Skeletal muscle satellite cell (primary cell): ENCODE data around the gene ZNF576. TPM values are rescaled to one million over a fixed set of nuclear protein-coding genes. Genes with fewer than 3 reads are reported as not detected.
A peak's percentile ranks its signal among the peaks of the same experiment; 100 is the strongest.
"Not testable (repeated sequence)": the region's sequence is repeated elsewhere in the genome, so short reads cannot be mapped to it uniquely, and the experiment has no call there.

ENCODE experiments used
- H3K27me3 ChIP-seq: 2 replicates; pipeline ENCODE4 v1.7.0; 2013; ENCODE audit warnings: low read length; ENCODE audit not compliant: control insufficient read depth, insufficient read depth
- H3K36me3 ChIP-seq: 2 replicates; pipeline ENCODE4 v1.7.0; 2013; ENCODE audit warnings: mild to moderate bottlenecking, control low read depth, low read length; ENCODE audit not compliant: insufficient read depth
- H3K4me1 ChIP-seq: 2 replicates; pipeline ENCODE4 v1.7.0; 2013; ENCODE audit warnings: low read length; ENCODE audit not compliant: control insufficient read depth, insufficient read depth
- H3K4me2 ChIP-seq: 2 replicates; pipeline ENCODE4 v1.7.0; 2013; ENCODE audit warnings: mild to moderate bottlenecking, low read length
- H3K4me3 ChIP-seq: 2 replicates; pipeline ENCODE4 v1.7.0; 2013; ENCODE audit warnings: low read length
- H3K9ac ChIP-seq: 2 replicates; pipeline ENCODE4 v1.7.0; 2013; ENCODE audit warnings: mild to moderate bottlenecking, low read depth, low read length, moderate library complexity
- H3K9me3 ChIP-seq: replicated peaks from 2 replicates; pipeline ENCODE4 v1.7.0; 2013; ENCODE audit warnings: mild to moderate bottlenecking, control low read depth, low read length
- total RNA-seq: library from RNA; depleted of rRNA; stranded (reverse); fragments of >200 nt; gene quantifications from 2 replicates; pipeline ENCODE4 v1.2.3, GENCODE V29; 2012; rRNA removed

ZNF576 gene
- 8.9 and 15.3 TPM in 2 replicates for total RNA-seq

GRCh38 chr19:43595999-43596841, at the start of gene ZNF576, which contains the start of gene IRGQ:
Gene ZNF576 (plus strand): TSS chr19:43596595. CDS start chr19:43597109, 514 bp downstream.
Gene IRGQ (minus strand): TSS chr19:43596134. CDS start chr19:43595338, 796 bp downstream.
- Histone ChIP-seq H3K4me3 (peak within 1 kb of the TSS; percentile 94), H3K27me3 (no peaks in the 10 kb centered on the region), H3K4me2 (peak within 1 kb of the TSS; percentile 100), H3K9me3 (no peaks in the 10 kb centered on the region), H3K36me3 (peaks cover 44% of the 10 kb centered on the region), H3K9ac (peak within 1 kb of the TSS; percentile 94), H3K4me1 (peaks cover 25% of the 10 kb centered on the region)

GRCh38 chr19:43547926-43548325, 48.5 kb upstream of the ZNF576 start:
- H3K4me3 ChIP-seq, H3K9me3 ChIP-seq, H3K9ac ChIP-seq, H3K27me3 ChIP-seq, H3K4me2 ChIP-seq, H3K4me1 ChIP-seq: not testable (repeated sequence)
- peaks cover 24% of the 10 kb centered on the region for H3K36me3 ChIP-seq

- Histone ChIP-seq H3K4me1 (no peaks in the 10 kb centered on the region), H3K4me3 (no peak overlapping the region), H3K36me3 (peaks cover 17% of the 10 kb centered on the region), H3K27me3 (no peaks in the 10 kb centered on the region), H3K9ac (no peak overlapping the region), H3K9me3 (no peaks in the 10 kb centered on the region), H3K4me2 (no peak overlapping the region)
These were observed 47.7 kb upstream of the ZNF576 start for GRCh38 chr19:43548706-43549105.

- H3K27me3 ChIP-seq: no peaks in the 10 kb centered on the region
- no peak overlapping the region for H3K4me3 ChIP-seq
- H3K4me2 ChIP-seq: no peak overlapping the region
- H3K9me3 ChIP-seq: no peaks in the 10 kb centered on the region
- no peak overlapping the region for H3K9ac ChIP-seq
- no peaks in the 10 kb centered on the region for H3K4me1 ChIP-seq
- peaks cover 21% of the 10 kb centered on the region for H3K36me3 ChIP-seq
These were observed 44.8 kb upstream of the ZNF576 start for GRCh38 chr19:43551399-43552197.

GRCh38 chr19:43552198-43552450, 44.3 kb upstream of the ZNF576 start:
- H3K4me2 ChIP-seq: no peak overlapping the region
- no peaks in the 10 kb centered on the region for H3K27me3 ChIP-seq
- H3K36me3 ChIP-seq: peaks cover 21% of the 10 kb centered on the region
- H3K9me3 ChIP-seq: no peaks in the 10 kb centered on the region
- no peaks in the 10 kb centered on the region for H3K4me1 ChIP-seq
- H3K4me3 ChIP-seq: no peak overlapping the region
- no peak overlapping the region for H3K9ac ChIP-seq

- peaks cover 21% of the 10 kb centered on the region for H3K36me3 ChIP-seq
- no peaks in the 10 kb centered on the region for H3K4me1 ChIP-seq
- no peak overlapping the region for H3K4me2 ChIP-seq
- H3K9me3 ChIP-seq: no peaks in the 10 kb centered on the region
- no peak overlapping the region for H3K4me3 ChIP-seq
- H3K27me3 ChIP-seq: no peaks in the 10 kb centered on the region
- H3K9ac ChIP-seq: no peak overlapping the region
These were observed 43.8 kb upstream of the ZNF576 start for GRCh38 chr19:43552616-43553015.

- Histone ChIP-seq H3K27me3 (no peaks in the 10 kb centered on the region), H3K4me2 (no peak overlapping the region), H3K4me1 (no peaks in the 10 kb centered on the region), H3K9ac (no peak overlapping the region), H3K36me3 (peaks cover 21% of the 10 kb centered on the region), H3K4me3 (no peak overlapping the region), H3K9me3 (no peaks in the 10 kb centered on the region)
These were observed 42.7 kb upstream of the ZNF576 start for GRCh38 chr19:43553656-43554055.

GRCh38 chr19:43554317-43554895, 42.0 kb upstream of the ZNF576 start:
- Histone ChIP-seq H3K4me3 (no peak overlapping the region), H3K4me1 (no peaks in the 10 kb centered on the region), H3K27me3 (no peaks in the 10 kb centered on the region), H3K36me3 (peaks cover 21% of the 10 kb centered on the region), H3K4me2 (no peak overlapping the region), H3K9me3 (no peaks in the 10 kb centered on the region), H3K9ac (no peak overlapping the region)

- no peaks in the 10 kb centered on the region for H3K9me3 ChIP-seq
- no peak overlapping the region for H3K9ac ChIP-seq
- no peaks in the 10 kb centered on the region for H3K4me1 ChIP-seq
- H3K36me3 ChIP-seq: peaks cover 19% of the 10 kb centered on the region
- no peak overlapping the region for H3K4me3 ChIP-seq
- H3K27me3 ChIP-seq: no peaks in the 10 kb centered on the region
- H3K4me2 ChIP-seq: no peak overlapping the region
These were observed 41.1 kb upstream of the ZNF576 start for GRCh38 chr19:43555185-43555770.

- H3K4me3 ChIP-seq: no peak overlapping the region
- no peaks in the 10 kb centered on the region for H3K27me3 ChIP-seq
- H3K36me3 ChIP-seq: peaks cover 7% of the 10 kb centered on the region
- H3K9me3 ChIP-seq: no peaks in the 10 kb centered on the region
- H3K4me1 ChIP-seq: peaks cover 29% of the 10 kb centered on the region
- H3K4me2 ChIP-seq: no peak overlapping the region
- no peak overlapping the region for H3K9ac ChIP-seq
These were observed 35.7 kb upstream of the ZNF576 start for GRCh38 chr19:43560687-43561086.
